ENCODE results near the gene KLLN. TPM values are rescaled to one million over a fixed set of nuclear protein-coding genes. Genes with fewer than 3 reads are reported as not detected.
A peak's percentile ranks its signal among the peaks of the same experiment; 100 is the strongest.
"Not testable (repeated sequence)": the region's sequence is repeated elsewhere in the genome, so short reads cannot be mapped to it uniquely, and the experiment has no call there.

KLLN gene
- 0.71 TPM for total RNA-seq
- long read RNA-seq, result 0 reads

DNA sequence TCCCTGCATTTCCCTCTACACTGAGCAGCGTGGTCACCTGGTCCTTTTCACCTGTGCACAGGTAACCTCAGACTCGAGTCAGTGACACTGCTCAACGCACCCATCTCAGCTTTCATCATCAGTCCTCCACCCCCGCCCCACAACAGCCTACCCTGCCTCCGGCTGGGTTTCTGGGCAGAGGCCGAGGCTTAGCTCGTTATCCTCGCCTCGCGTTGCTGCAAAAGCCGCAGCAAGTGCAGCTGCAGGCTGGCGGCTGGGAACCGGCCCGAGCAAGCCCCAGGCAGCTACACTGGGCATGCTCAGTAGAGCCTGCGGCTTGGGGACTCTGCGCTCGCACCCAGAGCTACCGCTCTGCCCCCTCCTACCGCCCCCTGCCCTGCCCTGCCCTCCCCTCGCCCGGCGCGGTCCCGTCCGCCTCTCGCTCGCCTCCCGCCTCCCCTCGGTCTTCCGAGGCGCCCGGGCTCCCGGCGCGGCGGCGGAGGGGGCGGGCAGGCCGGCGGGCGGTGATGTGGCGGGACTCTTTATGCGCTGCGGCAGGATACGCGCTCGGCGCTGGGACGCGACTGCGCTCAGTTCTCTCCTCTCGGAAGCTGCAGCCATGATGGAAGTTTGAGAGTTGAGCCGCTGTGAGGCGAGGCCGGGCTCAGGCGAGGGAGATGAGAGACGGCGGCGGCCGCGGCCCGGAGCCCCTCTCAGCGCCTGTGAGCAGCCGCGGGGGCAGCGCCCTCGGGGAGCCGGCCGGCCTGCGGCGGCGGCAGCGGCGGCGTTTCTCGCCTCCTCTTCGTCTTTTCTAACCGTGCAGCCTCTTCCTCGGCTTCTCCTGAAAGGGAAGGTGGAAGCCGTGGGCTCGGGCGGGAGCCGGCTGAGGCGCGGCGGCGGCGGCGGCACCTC, at the start of gene KLLN, which contains the start of gene PTEN:
KLLN (minus strand) TSS at position 481 of the 891 bp plus-strand sequence. CDS start 1,046 bp downstream, outside the sequence.
PTEN (plus strand) TSS at position 573 of the 891 bp plus-strand sequence. CDS start 845 bp downstream, outside the sequence.
- ATAC-seq (peak; percentile 80 to 88), DNase-seq (peak; percentile 94)
- TF ChIP-seq, protein P1, sequence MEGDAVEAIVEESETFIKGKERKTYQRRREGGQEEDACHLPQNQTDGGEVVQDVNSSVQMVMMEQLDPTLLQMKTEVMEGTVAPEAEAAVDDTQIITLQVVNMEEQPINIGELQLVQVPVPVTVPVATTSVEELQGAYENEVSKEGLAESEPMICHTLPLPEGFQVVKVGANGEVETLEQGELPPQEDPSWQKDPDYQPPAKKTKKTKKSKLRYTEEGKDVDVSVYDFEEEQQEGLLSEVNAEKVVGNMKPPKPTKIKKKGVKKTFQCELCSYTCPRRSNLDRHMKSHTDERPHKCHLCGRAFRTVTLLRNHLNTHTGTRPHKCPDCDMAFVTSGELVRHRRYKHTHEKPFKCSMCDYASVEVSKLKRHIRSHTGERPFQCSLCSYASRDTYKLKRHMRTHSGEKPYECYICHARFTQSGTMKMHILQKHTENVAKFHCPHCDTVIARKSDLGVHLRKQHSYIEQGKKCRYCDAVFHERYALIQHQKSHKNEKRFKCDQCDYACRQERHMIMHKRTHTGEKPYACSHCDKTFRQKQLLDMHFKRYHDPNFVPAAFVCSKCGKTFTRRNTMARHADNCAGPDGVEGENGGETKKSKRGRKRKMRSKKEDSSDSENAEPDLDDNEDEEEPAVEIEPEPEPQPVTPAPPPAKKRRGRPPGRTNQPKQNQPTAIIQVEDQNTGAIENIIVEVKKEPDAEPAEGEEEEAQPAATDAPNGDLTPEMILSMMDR (IDR thresholded peaks at IDR 0.05), result no peak
- H3K36me3 ChIP-seq, result no peaks in the 10 kb centered on the region
- H3K9me3 ChIP-seq, result no peaks in the 10 kb centered on the region
- intact Hi-C loops (cut with DNase I), result no loop called here
- peaks cover 22% of the 10 kb centered on the region for H3K4me1 ChIP-seq
- no peaks in the 10 kb centered on the region for H3K27me3 ChIP-seq (ENCODE audit: low read depth)
- H3K4me3 ChIP-seq, result peak within 1 kb of the TSS; percentile 95
- H3K27ac ChIP-seq, result peak within 1 kb of the TSS; percentile 95

DNA sequence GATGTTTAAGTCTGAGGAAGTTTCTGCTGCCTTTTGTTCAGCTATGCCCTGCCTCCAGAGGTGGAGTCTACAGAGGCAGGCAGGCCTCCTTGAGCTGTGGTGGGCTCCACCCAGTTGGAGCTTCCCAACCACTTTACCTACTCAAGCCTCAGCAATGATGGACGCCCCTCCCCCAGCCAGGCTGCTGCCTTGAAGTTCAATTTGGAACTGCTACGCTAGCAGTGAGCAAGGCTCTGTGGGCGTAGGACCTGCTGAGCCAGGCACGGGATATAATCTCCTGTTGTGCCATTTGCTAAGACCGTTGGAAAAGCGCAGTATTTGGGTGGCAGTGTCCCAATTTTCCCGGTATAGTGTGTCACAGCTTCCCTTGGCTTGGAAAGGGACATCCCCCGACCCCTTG, 40.1 kb upstream of the KLLN start:
- DNase-seq; H3K4me3 ChIP-seq; H3K27me3 ChIP-seq (ENCODE audit: low read depth); H3K36me3 ChIP-seq; H3K9me3 ChIP-seq; H3K4me1 ChIP-seq; H3K27ac ChIP-seq; intact Hi-C loops (cut with DNase I); ATAC-seq: not testable (repeated sequence)

DNA sequence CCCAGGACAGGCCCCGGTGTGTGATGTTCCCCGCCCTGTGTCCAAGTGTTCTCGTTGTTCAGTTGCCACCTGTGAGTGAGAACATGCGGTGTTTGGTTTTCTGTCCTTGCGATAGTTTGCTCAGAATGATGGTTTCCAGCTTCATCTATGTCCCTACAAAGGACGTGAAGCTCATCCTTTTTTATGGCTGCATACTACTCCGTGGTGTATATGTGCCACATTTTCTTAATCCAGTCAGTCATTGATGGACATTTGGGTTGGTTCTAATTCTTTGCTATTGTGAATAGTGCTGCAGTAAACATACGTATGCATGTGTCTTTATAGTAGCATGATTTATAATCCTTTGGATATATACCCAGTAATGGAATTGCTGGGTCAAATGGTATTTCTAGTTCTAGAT, 34.6 kb upstream of the KLLN start:
- H3K36me3 ChIP-seq; intact Hi-C loops (cut with DNase I); H3K27me3 ChIP-seq (ENCODE audit: low read depth); H3K9me3 ChIP-seq; DNase-seq; ATAC-seq; H3K4me3 ChIP-seq; H3K27ac ChIP-seq: not testable (repeated sequence)
- H3K4me1 ChIP-seq, result peaks cover 30% of the 10 kb centered on the region

DNA sequence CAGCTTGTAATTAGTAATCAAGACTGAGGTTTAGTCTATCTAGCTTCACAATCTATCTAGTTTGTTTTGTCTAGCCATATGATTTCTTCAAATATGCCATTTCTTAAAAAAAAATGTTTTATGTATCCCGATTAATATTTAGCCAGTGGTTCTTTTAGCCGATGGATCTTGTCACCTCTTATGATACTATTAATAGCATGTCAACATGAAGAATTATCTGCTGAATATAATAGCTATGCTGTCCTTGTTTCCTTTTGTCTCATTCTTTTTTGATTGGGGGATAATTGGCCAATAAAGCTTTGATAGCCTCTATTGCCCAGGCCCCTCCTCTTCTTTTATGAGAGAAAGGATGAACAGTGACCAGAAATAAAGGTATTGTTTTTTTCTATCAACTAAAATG, 32.9 kb upstream of the KLLN start:
- Histone ChIP-seq H3K4me1 (peaks cover 39% of the 10 kb centered on the region), H3K9me3 (no peaks in the 10 kb centered on the region), H3K27me3 (ENCODE audit: low read depth) (no peaks in the 10 kb centered on the region), H3K27ac (no peak overlapping the region), H3K4me3 (no peak overlapping the region), H3K36me3 (peaks cover 6% of the 10 kb centered on the region)
- TF ChIP-seq, protein P1 (IDR thresholded peaks at IDR 0.05), result no peak
- ATAC-seq, result no peak
- no peak for DNase-seq
- intact Hi-C loops (cut with DNase I), result no loop called here

DNA sequence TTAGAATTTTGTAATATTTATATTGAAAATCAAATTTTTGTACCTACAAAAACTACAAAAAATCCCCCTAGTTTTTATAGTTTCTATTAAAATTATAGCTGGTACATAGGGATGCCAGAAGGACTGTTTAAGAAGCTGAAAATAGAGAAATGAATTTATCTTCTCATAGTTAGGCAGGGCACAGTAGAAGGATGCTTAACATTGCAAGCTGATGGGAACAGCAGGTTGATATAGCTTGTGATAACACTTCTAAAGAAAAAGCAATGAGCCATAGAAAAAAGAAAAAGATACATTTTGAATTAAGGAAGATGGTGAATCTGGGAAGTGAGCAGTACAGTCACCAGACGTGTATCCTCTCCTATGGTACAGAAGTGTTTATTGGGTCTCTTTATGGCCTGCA, 32.1 kb upstream of the KLLN start:
- Histone ChIP-seq H3K27me3 (ENCODE audit: low read depth) (no peaks in the 10 kb centered on the region), H3K4me3 (no peak overlapping the region), H3K36me3 (peaks cover 6% of the 10 kb centered on the region), H3K27ac (no peak overlapping the region), H3K9me3 (no peaks in the 10 kb centered on the region), H3K4me1 (peaks cover 39% of the 10 kb centered on the region)
- intact Hi-C loops (cut with DNase I), result no loop called here
- ATAC-seq (no peak), DNase-seq (no peak)
- TF ChIP-seq, protein P1 (IDR thresholded peaks at IDR 0.05), result no peak

DNA sequence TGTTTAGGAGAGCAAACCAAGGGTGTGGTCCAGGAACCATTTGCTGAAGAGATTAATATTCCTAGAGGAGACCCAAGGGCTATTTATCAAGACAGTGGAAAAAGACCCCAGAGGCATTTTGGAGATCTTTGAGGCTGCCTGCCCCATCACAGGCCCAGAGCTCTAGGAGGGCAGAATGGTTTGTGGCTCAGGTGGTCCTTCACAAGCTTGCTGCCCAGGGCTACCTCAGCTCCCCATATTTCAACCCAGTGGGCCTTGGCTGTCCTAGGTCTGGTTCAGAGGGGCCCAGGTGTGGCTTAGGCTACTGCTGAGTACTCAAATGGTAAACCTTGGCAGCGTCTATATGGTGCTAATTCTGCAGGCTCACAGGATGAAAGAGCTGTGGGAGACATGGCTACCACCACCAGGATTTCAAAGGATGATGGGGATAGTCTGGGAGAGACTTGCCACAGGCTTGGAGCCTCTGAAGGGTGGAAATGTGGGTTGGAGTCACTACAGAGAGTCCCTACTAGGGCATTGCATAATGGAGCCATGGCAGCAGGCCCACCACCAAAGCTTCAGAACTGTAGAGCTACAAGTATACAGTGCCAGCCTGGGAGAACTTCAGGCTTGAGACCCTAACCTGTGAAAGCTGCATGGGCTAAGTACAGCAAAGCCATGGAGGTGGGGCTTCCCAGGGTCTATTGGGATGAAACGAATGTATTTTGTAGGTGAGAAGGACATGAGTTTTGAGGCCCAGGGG, 24.4 kb upstream of the KLLN start:
- Histone ChIP-seq H3K4me1 (peaks cover 9% of the 10 kb centered on the region), H3K27ac (no peak overlapping the region), H3K4me3 (no peak overlapping the region), H3K36me3 (peaks cover 19% of the 10 kb centered on the region), H3K9me3 (no peaks in the 10 kb centered on the region), H3K27me3 (ENCODE audit: low read depth) (no peaks in the 10 kb centered on the region)
- ATAC-seq (no peak), DNase-seq (no peak)
- TF ChIP-seq, protein P1 (IDR thresholded peaks at IDR 0.05), result no peak
- intact Hi-C loops (cut with DNase I), result no loop called here

All from lower lobe of right lung (tissue), 2 donors.